Breast epithelium (tissue), 4 donors: Measurements from ENCODE around the gene LMNA. TPM values are rescaled to one million over a fixed set of nuclear protein-coding genes. Genes with fewer than 3 reads are reported as not detected.
"Not testable (repeated sequence)": the region's sequence is repeated elsewhere in the genome, so short reads cannot be mapped to it uniquely, and the experiment has no call there.

Experiments used
- DNase-seq, 2 donors: peaks; one replicate each; pipeline ENCODE4 v3.0.0-alpha.2; 2019; ENCODE audit warnings: low spot score in 2 of 2
- H3K27ac ChIP-seq, 2 donors: fragments of 200-600 bp; sonication (generic) in 1 of 2; one replicate each; pipeline ENCODE4 v1.5.1; 2016 to 2019; ENCODE audit warnings: mild to moderate bottlenecking in 1 of 2
- H3K27me3 ChIP-seq, 2 donors: fragments of 200-600 bp; sonication (generic) in 1 of 2; one replicate each; pipeline versions ENCODE4 v1.5.1 to v1.6.0; 2017 to 2019; ENCODE audit warnings: control low read depth in 1 of 2, mild to moderate bottlenecking in 1 of 2
- H3K36me3 ChIP-seq: fragments of 200-600 bp; one replicate; pipeline ENCODE4 v1.5.1; 2019
- H3K4me1 ChIP-seq, 2 donors: fragments of 200-600 bp; sonication (generic); one replicate each; pipeline ENCODE4 v1.5.1; 2016 to 2019; ENCODE audit warnings: control low read depth in 1 of 2
- H3K4me3 ChIP-seq, 3 donors: fragments of 200-600 bp; sonication (generic); 1 replicate in 2 of 3; 2 replicates in 1 of 3; pipeline ENCODE4 v1.5.1; 2016 to 2019; ENCODE audit warnings: mild to moderate bottlenecking in 3 of 3, moderate library complexity in 2 of 3
- H3K9me3 ChIP-seq, 2 donors: fragments of 200-600 bp; sonication (generic) in 1 of 2; one replicate each; pipeline ENCODE4 v1.5.1; 2016 to 2019; ENCODE audit warnings: control low read depth in 1 of 2
- CTCF ChIP-seq, 3 donors: fragments of 450-650 bp; IDR thresholded peaks; one replicate each; pipeline ENCODE4 v1.5.1; 2016 to 2017; ENCODE audit warnings: antibody characterized with exemption in 3 of 3, mild to moderate bottlenecking in 3 of 3, moderate library complexity in 3 of 3
- POLR2A ChIP-seq: fragments of 450-650 bp; IDR thresholded peaks from one replicate; pipeline ENCODE4 v1.6.1; 2016; ENCODE audit warnings: antibody characterized with exemption, mild to moderate bottlenecking, moderate library complexity
- POLR2AphosphoS5 ChIP-seq, 3 donors: sonication (generic); formaldehyde crosslinking; IDR thresholded peaks; one replicate each; pipeline ENCODE4 v1.6.1; 2017; ENCODE audit warnings: antibody characterized with exemption in 3 of 3
- intact Hi-C: fragments of 100-400 bp; cut with DNase I; formaldehyde crosslinking; loops from one replicate; pipeline ENCODE4 v1.15.1; 2023; ENCODE audit warnings: low total_unique reads
- total RNA-seq, 3 donors: library from RNA; depleted of rRNA; stranded (reverse); fragments of >200 nt; gene quantifications; one replicate each; pipeline ENCODE4 v1.1.0, GENCODE V29; 2016

LMNA gene
- total RNA-seq, 3 donors from 2014 or later: 292 to 367 (median 319) TPM

- Histone ChIP-seq H3K4me1 (peaks cover 21 to 56% of the 10 kb centered on the region in 2 donors), H3K27me3 (no peaks in the 10 kb centered on the region), H3K9me3 (no peaks in the 10 kb centered on the region), H3K36me3 (no peaks in the 10 kb centered on the region), H3K27ac (peak overlapping the region; percentile 94 to 98), H3K4me3 (peak overlapping the region; percentile 95 to 100 (median 98))
- TF ChIP-seq POLR2AphosphoS5 (IDR thresholded peaks at IDR 0.05) (no peak), CTCF (IDR thresholded peaks at IDR 0.05) (no peak), POLR2A (no peak)
- DNase-seq: no peak
- intact Hi-C loops: no loop called here
Observed at GRCh38 chr1:156120318-156120717, 5.8 kb downstream of the LMNA start.

- H3K36me3 ChIP-seq, DNase-seq, intact Hi-C loops, H3K9me3 ChIP-seq, H3K27me3 ChIP-seq: not testable (repeated sequence)
- peak overlapping the region; percentile 46 to 98 (median 57) for H3K4me3 ChIP-seq
- peak overlapping the region; percentile 94 to 98 for H3K27ac ChIP-seq
- H3K4me1 ChIP-seq: peaks cover 25 to 62% of the 10 kb centered on the region in 2 donors
Observed at GRCh38 chr1:156121005-156121404, 6.5 kb downstream of the LMNA start.

- Histone ChIP-seq H3K36me3 (no peaks in the 10 kb centered on the region), H3K27ac (peak overlapping the region; percentile 94 to 98), H3K27me3 (no peaks in the 10 kb centered on the region), H3K9me3 (no peaks in the 10 kb centered on the region), H3K4me3 (peak overlapping the region; percentile 46 to 98 (median 57)), H3K4me1 (peaks cover 25 to 67% of the 10 kb centered on the region in 2 donors)
- TF ChIP-seq CTCF (IDR thresholded peaks at IDR 0.05): no peak
- TF ChIP-seq POLR2A: no peak
- no peak for TF ChIP-seq POLR2AphosphoS5 (IDR thresholded peaks at IDR 0.05)
- DNase-seq: no peak
- intact Hi-C loops: no loop called here
Observed at GRCh38 chr1:156121457-156121856, 6.9 kb downstream of the LMNA start.

- no peak for DNase-seq
- peak overlapping the region; percentile 94 to 98 for H3K27ac ChIP-seq
- H3K9me3 ChIP-seq: no peaks in the 10 kb centered on the region
- H3K4me3 ChIP-seq: peak overlapping the region; percentile 46 to 98 (median 57)
- TF ChIP-seq POLR2AphosphoS5 (IDR thresholded peaks at IDR 0.05) (no peak), POLR2A (no peak), CTCF (IDR thresholded peaks at IDR 0.05) (no peak)
- peaks cover 30 to 73% of the 10 kb centered on the region in 2 donors for H3K4me1 ChIP-seq
- intact Hi-C loops: no loop called here
- no peaks in the 10 kb centered on the region for H3K27me3 ChIP-seq
- H3K36me3 ChIP-seq: no peaks in the 10 kb centered on the region
Observed at GRCh38 chr1:156122086-156122485, 7.6 kb downstream of the LMNA start.

GRCh38 chr1:156122519-156123355 is 8.2 kb downstream of the LMNA start:
- H3K36me3 ChIP-seq: no peaks in the 10 kb centered on the region
- no peaks in the 10 kb centered on the region for H3K27me3 ChIP-seq
- peak overlapping the region; percentile 94 to 98 for H3K27ac ChIP-seq
- H3K4me1 ChIP-seq: peaks cover 33 to 79% of the 10 kb centered on the region in 2 donors
- H3K4me3 ChIP-seq: peak overlapping the region; percentile 46 to 98 (median 57)
- TF ChIP-seq POLR2AphosphoS5 (IDR thresholded peaks at IDR 0.05) (peak in 2 of 3 donors; percentile 59 to 79), CTCF (IDR thresholded peaks at IDR 0.05) (no peak), POLR2A (peak; percentile 29)
- DNase-seq: peak; percentile 73 to 86
- intact Hi-C loops: no loop called here
- no peaks in the 10 kb centered on the region for H3K9me3 ChIP-seq
